Fibroblast of lung (primary cell): ENCODE measurements around the gene SUV39H2. TPM values are rescaled to one million over a fixed set of nuclear protein-coding genes. Genes with fewer than 3 reads are reported as not detected.
A peak's percentile ranks its signal among the peaks of the same experiment; 100 is the strongest.

ENCODE experiments used
- DNase-seq, 2 donors: peaks; one replicate each; pipeline versions ENCODE4 v3.0.0 to v3.0.0-alpha.2; 2010; ENCODE audit warnings: low read depth in 2 of 2
- H2AFZ ChIP-seq: 2 replicates; pipeline ENCODE4 v1.5.1; 2012; ENCODE audit warnings: low read length, control low read depth, inconsistent platforms
- H3K27ac ChIP-seq: 2 replicates; pipeline ENCODE4 v1.5.1; 2011; ENCODE audit warnings: low read length, control low read depth; ENCODE audit not compliant: insufficient read depth
- H3K27me3 ChIP-seq: 2 replicates; pipeline ENCODE4 v1.5.1; 2011; ENCODE audit warnings: mild to moderate bottlenecking, low read length; ENCODE audit not compliant: control insufficient read depth, insufficient read depth
- H3K36me3 ChIP-seq: 2 replicates; pipeline ENCODE4 v1.5.1; 2011; ENCODE audit warnings: low read length; ENCODE audit not compliant: control insufficient read depth, insufficient read depth
- H3K4me1 ChIP-seq: 2 replicates; pipeline ENCODE4 v1.5.1; 2011; ENCODE audit warnings: low read length; ENCODE audit not compliant: control insufficient read depth, insufficient read depth; ENCODE audit errors: extremely low read depth
- H3K4me2 ChIP-seq: 2 replicates; pipeline ENCODE4 v1.5.1; 2011; ENCODE audit warnings: low read length, control low read depth; ENCODE audit not compliant: insufficient read depth; ENCODE audit errors: extremely low read depth
- H3K4me3 ChIP-seq, 4 experiments: fragments of 200-600 bp in 1 of 4; sonication (generic) in 1 of 4; replicated peaks in 1 of 4; 2 replicates each; pipeline ENCODE4 v1.5.1; 2011 to 2016; ENCODE audit warnings: low read length in 4 of 4, low read depth in 3 of 4, mild to moderate bottlenecking in 3 of 4, control low read depth in 2 of 4, inconsistent platforms in 1 of 4, mixed read lengths in 1 of 4; ENCODE audit not compliant: insufficient read depth in 1 of 4; ENCODE audit errors: control extremely low read depth in 1 of 4
- H3K79me2 ChIP-seq: 2 replicates; pipeline ENCODE4 v1.5.1; 2012; ENCODE audit warnings: mild to moderate bottlenecking, low read length, inconsistent platforms; ENCODE audit not compliant: control insufficient read depth, insufficient read depth
- H3K9ac ChIP-seq: 2 replicates; pipeline ENCODE4 v1.5.1; 2011; ENCODE audit warnings: mild to moderate bottlenecking, low read length, control low read depth; ENCODE audit not compliant: insufficient read depth
- H3K9me3 ChIP-seq: 2 replicates; pipeline ENCODE4 v1.5.1; 2012; ENCODE audit warnings: low read depth, low read length; ENCODE audit not compliant: control insufficient read depth, insufficient read depth
- H4K20me1 ChIP-seq: 2 replicates; pipeline ENCODE4 v1.5.1; 2011; ENCODE audit warnings: low read length; ENCODE audit not compliant: control insufficient read depth, insufficient read depth; ENCODE audit errors: extremely low read depth
- CTCF ChIP-seq, 2 donors: IDR thresholded peaks in 1 of 2; conservative IDR thresholded peaks in 1 of 2; 1 replicate in 1 of 2; 2 replicates in 1 of 2; pipeline ENCODE4 v1.5.1; 2011 to 2012; ENCODE audit warnings: low read length in 2 of 2, control low read depth in 1 of 2, inconsistent platforms in 1 of 2, low read depth in 1 of 2, mild to moderate bottlenecking in 1 of 2
- EZH2 ChIP-seq: IDR thresholded peaks from 2 replicates; pipeline ENCODE4 v1.5.1; 2012; ENCODE audit warnings: low read length, control low read depth, mild to moderate bottlenecking; ENCODE audit errors: missing control alignments
- polyA plus RNA-seq, 2 donors: library from polyadenylated mRNA; depleted of rRNA in 1 of 2; stranded (reverse) in 1 of 2; unstranded in 1 of 2; fragments of >200 nt; gene quantifications; 2 replicates each; pipeline ENCODE4 v1.2.1, GENCODE V29; 2011 to 2012; ENCODE audit warnings: missing spikeins in 1 of 2
- total RNA-seq: library from RNA; depleted of rRNA; stranded (reverse); fragments of >200 nt; gene quantifications from 2 replicates; pipeline ENCODE4 v1.2.1, GENCODE V29; 2014

The SUV39H2 gene
- total and polyA plus RNA-seq, 2 donors (not counting 1 experiment from before 2014, with no cell fraction given), result 8.1 to 9.9 TPM

GRCh38 chr10:14918964-14919363 lies 40.3 kb downstream of the SUV39H2 start:
- Histone ChIP-seq H3K4me3 (no peak overlapping the region), H2AFZ (no peak overlapping the region), H3K36me3 (peaks cover 23% of the 10 kb centered on the region), H3K27me3 (no peaks in the 10 kb centered on the region), H3K27ac (no peak overlapping the region), H3K9ac (no peak overlapping the region), H3K79me2 (no peaks in the 10 kb centered on the region), H4K20me1 (no peaks in the 10 kb centered on the region), H3K9me3 (no peaks in the 10 kb centered on the region), H3K4me1 (no peaks in the 10 kb centered on the region), H3K4me2 (no peak overlapping the region)
- TF ChIP-seq CTCF (conservative IDR thresholded peaks at IDR 0.05 in 1 of 2, IDR thresholded peaks at IDR 0.05 in 1 of 2; ENCODE audit: low read depth in 1 of 2, low read length in 2 of 2) (no peak), EZH2 (no peak)
- DNase-seq, result peak in 1 of 2 donors; percentile 11

- TF ChIP-seq EZH2 (no peak), CTCF (conservative IDR thresholded peaks at IDR 0.05 in 1 of 2, IDR thresholded peaks at IDR 0.05 in 1 of 2; ENCODE audit: low read depth in 1 of 2, low read length in 2 of 2) (no peak)
- H3K79me2 ChIP-seq, result no peaks in the 10 kb centered on the region
- no peak for DNase-seq
These were observed 45.3 kb downstream of the SUV39H2 start for GRCh38 chr10:14924013-14924412.

GRCh38 chr10:14925268-14925667 lies 46.6 kb downstream of the SUV39H2 start:
- Histone ChIP-seq H4K20me1 (no peaks in the 10 kb centered on the region), H3K4me1 (no peaks in the 10 kb centered on the region), H3K27ac (no peak overlapping the region), H3K4me3 (no peak overlapping the region), H3K36me3 (peaks cover 16% of the 10 kb centered on the region), H3K9me3 (no peaks in the 10 kb centered on the region), H3K9ac (no peak overlapping the region), H3K4me2 (no peak overlapping the region), H3K79me2 (no peaks in the 10 kb centered on the region), H2AFZ (no peak overlapping the region), H3K27me3 (no peaks in the 10 kb centered on the region)
- no peak for TF ChIP-seq CTCF (conservative IDR thresholded peaks at IDR 0.05 in 1 of 2, IDR thresholded peaks at IDR 0.05 in 1 of 2; ENCODE audit: low read depth in 1 of 2, low read length in 2 of 2)
- TF ChIP-seq EZH2, result no peak
- no peak for DNase-seq

More at GRCh38 chr10:14924013-14924412, 45.3 kb downstream of the SUV39H2 start:
- no peak overlapping the region for H3K4me2 ChIP-seq
- H3K4me3 ChIP-seq, result no peak overlapping the region
- no peak overlapping the region for H3K9ac ChIP-seq
- no peaks in the 10 kb centered on the region for H4K20me1 ChIP-seq
- no peak overlapping the region for H2AFZ ChIP-seq
- H3K9me3 ChIP-seq, result no peaks in the 10 kb centered on the region
- no peak overlapping the region for H3K27ac ChIP-seq
- H3K27me3 ChIP-seq, result no peaks in the 10 kb centered on the region
- peaks cover 18% of the 10 kb centered on the region for H3K36me3 ChIP-seq
- no peaks in the 10 kb centered on the region for H3K4me1 ChIP-seq
